ENCODE results near the gene IP6K1.

Gene IP6K1

DNA sequence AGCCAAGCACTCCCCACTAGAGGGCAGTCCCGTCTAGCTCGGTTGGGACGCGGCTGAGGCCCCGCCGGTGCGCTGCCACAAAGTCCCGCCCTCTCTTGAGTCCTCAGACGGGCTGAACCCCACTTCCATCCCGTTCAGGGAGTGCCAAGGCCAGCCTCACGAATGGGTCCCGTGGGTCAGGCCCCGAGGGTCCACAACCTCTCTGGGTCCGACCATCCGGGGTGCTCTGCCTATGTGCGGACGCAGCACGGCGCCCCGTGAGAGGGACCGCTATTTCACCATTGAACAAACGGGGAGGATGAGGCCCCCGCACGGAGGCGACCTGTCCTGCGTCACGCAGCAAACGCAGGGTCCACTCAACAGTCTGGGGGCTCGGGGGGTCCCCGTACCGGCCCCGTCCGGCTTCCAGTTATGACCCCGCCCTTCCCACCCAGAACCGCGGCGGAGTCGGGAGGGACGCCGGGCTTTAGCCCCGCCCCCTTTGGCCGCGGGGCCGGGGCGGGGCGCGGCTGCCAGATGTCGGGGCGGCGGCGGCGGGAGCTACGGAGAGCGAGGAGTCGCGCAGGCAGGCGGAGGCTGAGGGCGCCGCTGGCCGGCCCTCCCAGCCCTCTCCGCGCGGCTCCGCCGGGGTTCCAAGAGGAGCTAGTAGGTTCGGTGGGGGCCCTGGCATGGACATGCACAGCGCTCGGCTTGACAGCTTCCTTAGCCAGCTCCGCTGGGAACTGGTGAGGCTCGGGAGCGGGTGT is 16.6 kb upstream of the IP6K1 start, which contains the start of gene INKA1:
Gene INKA1 (plus strand): TSS at position 543 of the 746 bp plus-strand sequence. CDS start 132 bp downstream, at position 675.
- Mint-ChIP-seq H3K4me3 (peak within 1 kb of the TSS; percentile 81), H3K27ac (peak within 1 kb of the TSS; percentile 29), H3K4me1 (peaks cover 28% of the 10 kb centered on the region), H3K36me3 (peaks cover 15% of the 10 kb centered on the region), H3K9me3 (no peaks in the 10 kb centered on the region)
- peak; percentile 88 for ATAC-seq
- DNase-seq (ENCODE audit: low spot score in 2 of 2): peak; percentile 90 to 95

GRCh38 chr3:49801160-49801559 is 14.8 kb upstream of the IP6K1 start:
- peak overlapping the region; percentile 29 for H3K27ac Mint-ChIP-seq
- H3K9me3 Mint-ChIP-seq: no peaks in the 10 kb centered on the region
- H3K36me3 Mint-ChIP-seq: peaks cover 15% of the 10 kb centered on the region
- ATAC-seq (no peak), DNase-seq (ENCODE audit: low spot score in 2 of 2) (no peak)
- peaks cover 28% of the 10 kb centered on the region for H3K4me1 Mint-ChIP-seq
- H3K4me3 Mint-ChIP-seq: no peak overlapping the region

DNA sequence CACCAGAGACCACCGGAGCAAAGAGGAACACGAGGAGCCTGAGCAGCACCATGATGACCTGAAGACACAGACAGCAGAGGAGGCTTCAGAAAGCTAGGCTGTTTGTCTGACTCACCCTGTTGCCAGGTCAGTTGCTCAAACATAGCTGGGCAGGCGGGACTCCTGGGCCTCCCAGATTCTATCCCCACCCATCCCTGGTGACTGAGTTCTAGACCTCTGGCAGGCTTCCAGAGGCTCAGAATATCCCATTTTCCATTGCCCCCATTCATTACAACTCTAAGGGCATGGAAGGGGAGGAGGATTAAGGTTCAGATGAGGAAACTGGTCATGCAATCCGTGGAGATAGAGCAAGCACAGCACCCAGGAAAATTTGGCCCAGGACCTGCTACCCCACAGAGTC is 13.4 kb upstream of the IP6K1 start, which contains the start of gene CDHR4:
Gene CDHR4 (minus strand): TSS at position 113 of the 400 bp plus-strand sequence. CDS start 61 bp downstream, at position 52.
- no peak for DNase-seq (ENCODE audit: low spot score in 2 of 2)
- H3K4me1 Mint-ChIP-seq: peaks cover 18% of the 10 kb centered on the region
- ATAC-seq: no peak
- no peak within 1 kb of the TSS for H3K27ac Mint-ChIP-seq
- peaks cover 10% of the 10 kb centered on the region for H3K36me3 Mint-ChIP-seq
- no peak within 1 kb of the TSS for H3K4me3 Mint-ChIP-seq
- no peaks in the 10 kb centered on the region for H3K9me3 Mint-ChIP-seq

- peaks cover 10% of the 10 kb centered on the region for H3K36me3 Mint-ChIP-seq
- H3K27ac Mint-ChIP-seq: no peak overlapping the region
- H3K4me3 Mint-ChIP-seq: no peak overlapping the region
- H3K4me1 Mint-ChIP-seq: peaks cover 16% of the 10 kb centered on the region
- no peaks in the 10 kb centered on the region for H3K9me3 Mint-ChIP-seq
- no peak for ATAC-seq
- no peak for DNase-seq (ENCODE audit: low spot score in 2 of 2)
These were observed 12.8 kb upstream of the IP6K1 start for GRCh38 chr3:49799105-49799504.

DNA sequence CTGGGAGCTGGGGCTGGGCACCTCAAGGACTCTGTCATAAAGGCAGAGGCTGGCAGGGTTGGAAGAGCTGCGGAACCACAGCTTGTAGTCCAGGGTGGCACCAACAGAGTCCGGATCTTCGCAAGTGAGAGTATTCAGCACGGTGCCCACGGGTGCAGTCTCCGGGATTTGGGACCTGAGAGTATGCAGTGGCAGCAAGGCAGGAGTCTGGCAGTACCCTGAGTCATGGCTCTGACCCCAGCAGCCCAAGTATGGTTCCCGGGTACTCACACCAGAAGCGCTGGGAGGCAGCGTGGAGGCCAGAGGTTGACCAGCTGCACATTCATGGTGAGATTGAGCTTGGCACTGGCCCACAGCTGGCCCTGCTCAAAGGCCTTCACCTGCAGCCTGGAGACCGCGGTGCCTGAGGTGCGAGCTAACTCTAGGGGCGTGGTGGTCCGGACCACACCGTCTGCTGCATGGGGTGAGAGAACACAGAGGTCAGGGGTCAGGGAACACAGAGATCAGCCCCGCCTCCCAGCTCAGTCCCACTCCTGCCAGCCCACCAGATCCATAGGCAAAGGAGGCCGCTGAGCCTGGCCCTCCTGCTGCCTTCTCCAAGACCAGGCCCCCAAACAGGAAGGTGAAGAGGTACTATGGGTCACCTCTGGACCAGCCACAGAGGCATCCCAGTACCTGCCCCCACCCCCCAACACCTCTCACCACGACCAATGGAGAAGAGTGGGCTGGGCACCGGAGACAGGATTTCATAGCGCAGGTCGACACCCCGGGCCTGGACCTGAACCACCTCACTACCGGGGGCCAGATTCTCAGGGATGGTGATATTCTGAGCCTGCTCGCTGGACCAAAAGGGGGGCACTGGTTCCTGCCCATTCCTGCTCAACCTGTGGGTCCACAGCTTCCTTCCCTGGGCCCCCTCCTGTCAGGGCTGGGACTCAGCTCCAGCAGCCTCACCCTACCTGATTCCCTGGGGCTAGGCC is 8.9 kb upstream of the IP6K1 start:
- no peaks in the 10 kb centered on the region for H3K4me1 Mint-ChIP-seq
- no peak overlapping the region for H3K4me3 Mint-ChIP-seq
- no peak for ATAC-seq
- no peak for DNase-seq (ENCODE audit: low spot score in 2 of 2)
- H3K27ac Mint-ChIP-seq: peak overlapping the region; percentile 26
- no peaks in the 10 kb centered on the region for H3K36me3 Mint-ChIP-seq
- no peaks in the 10 kb centered on the region for H3K9me3 Mint-ChIP-seq

DNA sequence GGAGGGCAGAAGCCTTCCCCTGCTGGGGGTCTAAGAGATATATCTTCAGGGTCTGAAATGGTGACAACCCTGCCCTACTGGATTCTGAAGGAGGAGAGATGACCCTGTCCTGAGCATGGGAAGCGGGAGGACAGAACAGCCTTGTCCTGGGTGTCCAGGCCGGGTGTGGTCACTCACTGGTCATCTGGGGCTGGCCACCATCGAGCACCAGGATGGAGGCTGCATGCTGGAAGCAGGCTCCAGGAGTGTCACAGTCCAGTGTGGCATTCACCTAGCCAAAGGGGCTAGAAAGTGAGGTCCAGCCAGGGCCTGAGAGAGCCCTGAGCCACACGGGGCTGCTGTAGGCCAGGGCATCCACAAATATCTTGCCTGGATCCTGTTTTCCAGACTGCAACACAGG is 8.1 kb upstream of the IP6K1 start:
- no peak overlapping the region for H3K27ac Mint-ChIP-seq
- no peak for DNase-seq (ENCODE audit: low spot score in 2 of 2)
- ATAC-seq: no peak
- no peaks in the 10 kb centered on the region for H3K36me3 Mint-ChIP-seq
- no peak overlapping the region for H3K4me3 Mint-ChIP-seq
- no peaks in the 10 kb centered on the region for H3K4me1 Mint-ChIP-seq
- H3K9me3 Mint-ChIP-seq: no peaks in the 10 kb centered on the region

GRCh38 chr3:49793486-49794085 is 7.2 kb upstream of the IP6K1 start:
- no peaks in the 10 kb centered on the region for H3K9me3 Mint-ChIP-seq
- ATAC-seq (no peak), DNase-seq (ENCODE audit: low spot score in 2 of 2) (no peak)
- no peaks in the 10 kb centered on the region for H3K36me3 Mint-ChIP-seq
- H3K4me3 Mint-ChIP-seq: no peak overlapping the region
- no peak overlapping the region for H3K27ac Mint-ChIP-seq
- no peaks in the 10 kb centered on the region for H3K4me1 Mint-ChIP-seq

- DNase-seq (ENCODE audit: low spot score in 2 of 2): no peak
- Mint-ChIP-seq H3K27ac (no peak overlapping the region), H3K36me3 (no peaks in the 10 kb centered on the region), H3K4me3 (no peak overlapping the region), H3K9me3 (no peaks in the 10 kb centered on the region), H3K4me1 (no peaks in the 10 kb centered on the region)
- ATAC-seq: no peak
These were observed 6.2 kb upstream of the IP6K1 start for GRCh38 chr3:49792371-49793150.

DNA sequence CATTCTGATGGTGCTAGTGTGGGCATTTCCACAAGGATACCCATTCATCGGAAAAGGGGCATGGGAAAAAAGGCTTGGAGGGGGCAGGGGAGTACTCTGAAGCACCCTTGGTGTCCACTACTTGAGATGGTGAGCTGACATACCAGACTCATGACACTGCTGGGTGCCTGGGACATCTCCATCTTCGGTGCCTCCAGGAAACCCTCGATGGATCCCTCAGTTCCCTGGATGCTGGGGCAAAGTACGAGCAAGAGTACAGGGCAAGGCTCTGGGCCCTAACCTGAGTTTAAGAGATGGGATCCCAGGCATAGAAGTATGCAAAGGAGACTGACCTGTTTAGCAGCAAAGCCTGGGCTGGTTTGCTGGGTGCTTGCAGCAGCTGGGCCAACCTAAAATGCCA is 5.2 kb upstream of the IP6K1 start:
- Mint-ChIP-seq H3K36me3 (peaks cover 7% of the 10 kb centered on the region), H3K4me1 (peaks cover 9% of the 10 kb centered on the region), H3K27ac (no peak overlapping the region), H3K4me3 (no peak overlapping the region), H3K9me3 (no peaks in the 10 kb centered on the region)
- ATAC-seq (no peak), DNase-seq (ENCODE audit: low spot score in 2 of 2) (no peak)

GRCh38 chr3:49790626-49791411 is 4.5 kb upstream of the IP6K1 start:
- Mint-ChIP-seq H3K27ac (no peak overlapping the region), H3K4me1 (peaks cover 11% of the 10 kb centered on the region), H3K36me3 (peaks cover 10% of the 10 kb centered on the region), H3K4me3 (no peak overlapping the region), H3K9me3 (no peaks in the 10 kb centered on the region)
- DNase-seq (ENCODE audit: low spot score in 2 of 2): no peak
- ATAC-seq: no peak

DNA sequence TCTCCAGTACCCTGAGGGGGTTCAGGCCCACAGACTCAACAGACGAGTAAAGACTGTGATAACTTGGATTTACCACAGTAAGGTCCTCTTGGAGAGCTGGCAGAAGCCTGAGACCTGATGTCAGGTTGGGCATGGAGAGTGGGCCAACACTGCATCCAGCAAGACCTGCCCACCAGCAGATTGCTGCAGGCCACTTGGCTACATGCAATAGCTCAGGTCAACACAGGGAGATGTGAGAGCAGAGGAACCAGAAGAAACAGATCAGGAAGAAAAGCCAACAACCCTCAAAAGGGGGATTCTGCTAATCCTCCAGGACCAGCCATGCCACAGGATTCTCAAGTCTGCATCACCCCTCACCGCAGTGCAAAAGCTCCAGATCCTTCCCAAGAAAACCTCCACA is 1.7 kb upstream of the IP6K1 start:
- H3K36me3 Mint-ChIP-seq: peaks cover 37% of the 10 kb centered on the region
- no peaks in the 10 kb centered on the region for H3K9me3 Mint-ChIP-seq

GRCh38 chr3:49787536-49787935 is 1.2 kb upstream of the IP6K1 start:
- peaks cover 20% of the 10 kb centered on the region for H3K4me1 Mint-ChIP-seq

More for the DNA sequence above, 1.7 kb upstream of the IP6K1 start:
- no peak for DNase-seq (ENCODE audit: low spot score in 2 of 2)
- H3K4me3 Mint-ChIP-seq: no peak overlapping the region
- no peak overlapping the region for H3K27ac Mint-ChIP-seq
- no peak for ATAC-seq
- peaks cover 20% of the 10 kb centered on the region for H3K4me1 Mint-ChIP-seq

DNA sequence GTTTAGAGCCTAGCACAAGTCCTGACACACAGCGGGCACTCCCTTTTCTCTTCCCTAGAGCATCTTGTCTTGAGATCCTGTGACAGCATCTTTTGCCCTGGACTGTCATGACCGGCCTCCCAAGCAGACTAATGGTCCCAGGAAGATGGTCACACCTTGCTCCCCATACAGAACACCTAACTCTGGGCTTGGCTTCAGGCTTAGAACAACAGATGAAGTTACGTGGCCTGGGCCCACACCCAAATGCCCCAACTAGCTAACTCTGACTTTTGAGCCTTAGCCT is 781 bp upstream of the IP6K1 start:
- Mint-ChIP-seq H3K4me3 (peak overlapping the region; percentile 86), H3K36me3 (peaks cover 47% of the 10 kb centered on the region), H3K27ac (peak overlapping the region; percentile 96), H3K9me3 (no peaks in the 10 kb centered on the region), H3K4me1 (peaks cover 20% of the 10 kb centered on the region)
- DNase-seq (ENCODE audit: low spot score in 2 of 2): no peak
- ATAC-seq: no peak

More at GRCh38 chr3:49787536-49787935, 1.2 kb upstream of the IP6K1 start:
- no peaks in the 10 kb centered on the region for H3K9me3 Mint-ChIP-seq
- no peak for DNase-seq (ENCODE audit: low spot score in 2 of 2)
- ATAC-seq: no peak
- peak overlapping the region; percentile 86 for H3K4me3 Mint-ChIP-seq
- H3K27ac Mint-ChIP-seq: peak overlapping the region; percentile 96
- H3K36me3 Mint-ChIP-seq: peaks cover 42% of the 10 kb centered on the region
